BJ (cell line): ENCODE results near the gene ACTA2. TPM values are rescaled to one million over a fixed set of nuclear protein-coding genes. Genes with fewer than 3 reads are reported as not detected.

Source experiments
- CTCF ChIA-PET: fragments of 350-600 bp; formaldehyde crosslinking; extraction: SDS; loops from one replicate; lab custom pipeline; 2021; ENCODE audit warnings: antibody characterized with exemption, inconsistent platforms; lab: Yijun Ruan, JAX
- POLR2A ChIA-PET: fragments of 300-600 bp; sonication (Branson Sonifier 250); formaldehyde crosslinking; extraction: SDS; loops from one replicate; lab custom pipeline; 2021; ENCODE audit warnings: antibody characterized with exemption; lab: Charles Lee
- DNase-seq: peaks from one replicate; pipeline ENCODE4 v3.0.0-alpha.2; 2011; ENCODE audit warnings: low read depth
- H3K27me3 ChIP-seq: 2 replicates; pipeline ENCODE4 v1.6.0; 2011; ENCODE audit warnings: low read length; ENCODE audit not compliant: control insufficient read depth, insufficient read depth
- H3K36me3 ChIP-seq: 2 replicates; pipeline ENCODE4 v1.5.1; 2011; ENCODE audit warnings: low read length; ENCODE audit not compliant: control insufficient read depth, insufficient read depth
- H3K4me3 ChIP-seq: 2 replicates; pipeline ENCODE4 v1.5.1; 2011; ENCODE audit warnings: low read depth, mild to moderate bottlenecking, control low read depth, low read length
- CTCF ChIP-seq: IDR thresholded peaks from 2 replicates; pipeline ENCODE4 v1.5.1; 2011; ENCODE audit warnings: low read depth, mild to moderate bottlenecking, control low read depth, inconsistent platforms, low read length, moderate library complexity; ENCODE audit not compliant: insufficient read depth
- polyA plus RNA-seq: library from polyadenylated mRNA; depleted of rRNA; stranded (reverse); fragments of >200 nt; gene quantifications from 2 replicates; pipeline ENCODE4 v1.2.3, GENCODE V29; 2011

The ACTA2 gene
- polyA plus RNA-seq, 1 experiment = 1,821 TPM

- CTCF ChIA-PET = interaction anchor here (1.1 to 4.3 kb wide), 2 partner anchors 16 to 39 kb away, joined by 3 to 18 read pairs; no protein-coding TSS in a partner anchor
- no peak for DNase-seq
Observed at GRCh38 chr10:88974012-88974411, 21.4 kb upstream of the ACTA2 start.

GRCh38 chr10:88971221-88972061 is 18.9 kb upstream of the ACTA2 start:
- Histone ChIP-seq H3K36me3 (no peaks in the 10 kb centered on the region), H3K27me3 (no peaks in the 10 kb centered on the region), H3K4me3 (no peak overlapping the region)
- ChIA-PET POLR2A (interaction anchor here (0.6 kb wide), 1 partner anchor 134 kb away, joined by 8 read pairs; no protein-coding TSS in a partner anchor), CTCF (interaction anchor here (0.8 to 1.2 kb wide), 2 partner anchors 8 to 11 kb away, joined by 3 read pairs; no protein-coding TSS in a partner anchor)
- TF ChIP-seq CTCF = no peak
- no peak for DNase-seq

More at GRCh38 chr10:88974012-88974411, 21.4 kb upstream of the ACTA2 start:
- TF ChIP-seq CTCF = no peak
- no peak overlapping the region for H3K4me3 ChIP-seq
- H3K27me3 ChIP-seq = no peaks in the 10 kb centered on the region
- H3K36me3 ChIP-seq = no peaks in the 10 kb centered on the region
- POLR2A ChIA-PET = no interaction called here

GRCh38 chr10:88968391-88968790 is 15.8 kb upstream of the ACTA2 start:
- Histone ChIP-seq H3K4me3 (no peak overlapping the region), H3K36me3 (no peaks in the 10 kb centered on the region), H3K27me3 (no peaks in the 10 kb centered on the region)
- DNase-seq = no peak
- ChIA-PET CTCF (interaction anchor here (0.9 to 1.5 kb wide), 2 partner anchors 19 to 34 kb away, joined by 4 to 9 read pairs; no protein-coding TSS in a partner anchor), POLR2A (no interaction called here)
- TF ChIP-seq CTCF = no peak

- H3K27me3 ChIP-seq = no peaks in the 10 kb centered on the region
- no peak overlapping the region for H3K4me3 ChIP-seq
- ChIA-PET POLR2A (no interaction called here), CTCF (no interaction called here)
- H3K36me3 ChIP-seq = no peaks in the 10 kb centered on the region
- no peak for DNase-seq
- no peak for TF ChIP-seq CTCF
Observed at GRCh38 chr10:88966797-88967196, 14.2 kb upstream of the ACTA2 start.

- POLR2A ChIA-PET = interaction anchor here (1.2 kb wide), 1 partner anchor 27 kb away, joined by 3 read pairs; no protein-coding TSS in a partner anchor
- no peak for DNase-seq
- CTCF ChIA-PET = interaction anchor here (0.5 to 1.9 kb wide), 3 partner anchors 23 to 30 kb away, joined by 3 to 10 read pairs (median 6); no protein-coding TSS in a partner anchor
- Histone ChIP-seq H3K27me3 (no peaks in the 10 kb centered on the region), H3K36me3 (no peaks in the 10 kb centered on the region), H3K4me3 (no peak overlapping the region)
- no peak for TF ChIP-seq CTCF
Observed at GRCh38 chr10:88964869-88965415, 12.4 kb upstream of the ACTA2 start.
